ENCODE measurements around the gene SRGAP1. TPM values are rescaled to one million over a fixed set of nuclear protein-coding genes. Genes with fewer than 3 reads are reported as not detected.

Gene SRGAP1
- total and polyA plus RNA-seq, 2 donors, result 0.82 to 1.3 TPM

GRCh38 chr12:63888908-63889635, 44.6 kb downstream of the SRGAP1 start:
- WGBS, result 97% methylated on average over 8 of the region's 8 CpGs
- no peak for DNase-seq (ENCODE audit: low read depth in 6 of 9, low spot score in 9 of 9)

DNA sequence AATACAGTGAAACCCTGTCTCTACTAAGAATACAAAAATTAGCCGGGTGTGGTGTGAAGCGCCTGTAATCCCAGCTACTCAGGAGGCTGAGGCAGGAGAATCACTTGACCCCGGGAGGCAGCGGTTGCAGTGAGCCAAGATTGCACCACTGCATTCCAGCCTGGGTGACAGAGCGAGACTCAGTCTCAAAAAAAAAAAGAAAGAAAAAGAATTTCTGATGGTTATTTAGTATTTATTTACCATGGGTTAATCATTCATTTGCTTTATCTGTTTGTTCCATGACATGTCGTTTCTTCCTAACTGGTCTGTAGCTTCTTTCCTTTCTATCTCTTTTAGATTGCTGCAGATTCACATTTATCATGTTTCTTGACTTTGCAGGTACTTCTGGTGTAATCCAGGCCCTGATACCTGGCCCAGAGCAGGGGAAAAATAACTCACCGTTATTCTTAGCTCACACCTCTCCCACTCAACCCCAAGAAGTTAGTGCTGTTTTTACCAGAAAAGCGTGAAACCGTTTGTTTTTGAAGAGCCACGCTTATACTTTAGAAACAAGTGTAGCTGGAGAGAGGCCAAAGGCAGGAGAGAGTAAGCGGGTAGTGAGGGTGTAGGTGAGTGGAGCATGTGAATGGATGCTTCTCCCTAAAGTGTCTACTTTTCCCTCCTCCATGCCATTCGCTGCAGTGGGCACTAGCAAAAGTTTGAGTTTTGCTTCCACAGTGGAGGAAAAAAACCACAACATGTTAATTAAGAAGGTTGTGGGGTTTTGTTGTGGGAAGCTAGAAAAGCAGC, 45.4 kb downstream of the SRGAP1 start:
- Histone ChIP-seq H3K27ac (ENCODE audit: low read depth in 1 of 2, low read length in 1 of 2) (no peak overlapping the region), H3K9me3 (ENCODE audit: control insufficient read depth in 2 of 2, insufficient read depth in 1 of 2, low read length in 1 of 2) (no peaks in the 10 kb centered on the region), H3K4me3 (ENCODE audit: low read length in 2 of 2) (no peak overlapping the region), H3K27me3 (ENCODE audit: control insufficient read depth in 2 of 2, insufficient read depth in 1 of 2, low read length in 1 of 2) (no peaks in the 10 kb centered on the region), H3K36me3 (ENCODE audit: control insufficient read depth in 2 of 2, insufficient read depth in 2 of 2, low read length in 1 of 2) (no peaks in the 10 kb centered on the region), H3K4me1 (ENCODE audit: control insufficient read depth in 2 of 2, insufficient read depth in 2 of 2, low read length in 2 of 2) (no peaks in the 10 kb centered on the region)
- 95% methylated on average over 12 of the region's 12 CpGs for WGBS
- DNase-seq (ENCODE audit: low read depth in 6 of 9, low spot score in 9 of 9), result no peak

More at GRCh38 chr12:63888908-63889635, 44.6 kb downstream of the SRGAP1 start:
- H3K9me3 ChIP-seq (ENCODE audit: control insufficient read depth in 2 of 2, insufficient read depth in 1 of 2, low read length in 1 of 2), result no peaks in the 10 kb centered on the region
- no peak overlapping the region for H3K27ac ChIP-seq (ENCODE audit: low read depth in 1 of 2, low read length in 1 of 2)
- no peaks in the 10 kb centered on the region for H3K4me1 ChIP-seq (ENCODE audit: control insufficient read depth in 2 of 2, insufficient read depth in 2 of 2, low read length in 2 of 2)
- H3K27me3 ChIP-seq (ENCODE audit: control insufficient read depth in 2 of 2, insufficient read depth in 1 of 2, low read length in 1 of 2), result no peaks in the 10 kb centered on the region
- H3K36me3 ChIP-seq (ENCODE audit: control insufficient read depth in 2 of 2, insufficient read depth in 2 of 2, low read length in 1 of 2), result no peaks in the 10 kb centered on the region
- no peak overlapping the region for H3K4me3 ChIP-seq (ENCODE audit: low read length in 2 of 2)

DNA sequence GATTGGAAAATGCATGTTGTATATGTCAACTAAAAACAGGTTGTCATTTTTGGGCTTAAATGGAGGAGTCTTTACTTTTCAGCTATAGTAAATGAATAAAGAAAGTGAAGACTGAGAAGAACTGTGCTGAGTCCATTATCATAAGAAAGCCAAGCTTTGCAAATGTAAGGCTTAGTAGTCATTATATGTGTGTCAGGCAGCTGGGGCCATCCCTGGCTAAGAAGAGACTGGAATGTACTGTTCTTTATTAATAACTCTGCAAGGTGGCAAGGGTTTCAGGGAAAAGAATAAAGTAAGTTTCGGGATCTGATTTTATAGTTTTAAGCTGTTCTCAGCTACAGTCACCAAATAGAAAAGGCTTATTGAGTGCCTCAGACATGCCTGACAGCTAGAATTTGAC, 48.7 kb downstream of the SRGAP1 start:
- whole genome bisulfite sequencing, result 97% methylated on average over 1 of the region's 1 CpG
- no peaks in the 10 kb centered on the region for H3K27me3 ChIP-seq (ENCODE audit: control insufficient read depth in 2 of 2, insufficient read depth in 1 of 2, low read length in 1 of 2)

GRCh38 chr12:63894132-63894531, 49.6 kb downstream of the SRGAP1 start:
- no peaks in the 10 kb centered on the region for H3K9me3 ChIP-seq (ENCODE audit: control insufficient read depth in 2 of 2, insufficient read depth in 1 of 2, low read length in 1 of 2)
- no peak overlapping the region for H3K27ac ChIP-seq (ENCODE audit: low read depth in 1 of 2, low read length in 1 of 2)
- H3K4me1 ChIP-seq (ENCODE audit: control insufficient read depth in 2 of 2, insufficient read depth in 2 of 2, low read length in 2 of 2), result no peaks in the 10 kb centered on the region
- no peak overlapping the region for H3K4me3 ChIP-seq (ENCODE audit: low read length in 2 of 2)
- no peaks in the 10 kb centered on the region for H3K36me3 ChIP-seq (ENCODE audit: control insufficient read depth in 2 of 2, insufficient read depth in 2 of 2, low read length in 1 of 2)
- DNase-seq (ENCODE audit: low read depth in 6 of 9, low spot score in 9 of 9), result no peak
- 74% methylated on average over 3 of the region's 3 CpGs for WGBS
- no peaks in the 10 kb centered on the region for H3K27me3 ChIP-seq (ENCODE audit: control insufficient read depth in 2 of 2, insufficient read depth in 1 of 2, low read length in 1 of 2)

More for the DNA sequence above, 48.7 kb downstream of the SRGAP1 start:
- no peak overlapping the region for H3K27ac ChIP-seq (ENCODE audit: low read depth in 1 of 2, low read length in 1 of 2)
- no peak for DNase-seq (ENCODE audit: low read depth in 6 of 9, low spot score in 9 of 9)
- H3K4me3 ChIP-seq (ENCODE audit: low read length in 2 of 2), result no peak overlapping the region
- no peaks in the 10 kb centered on the region for H3K36me3 ChIP-seq (ENCODE audit: control insufficient read depth in 2 of 2, insufficient read depth in 2 of 2, low read length in 1 of 2)
- H3K4me1 ChIP-seq (ENCODE audit: control insufficient read depth in 2 of 2, insufficient read depth in 2 of 2, low read length in 2 of 2), result no peaks in the 10 kb centered on the region
- no peaks in the 10 kb centered on the region for H3K9me3 ChIP-seq (ENCODE audit: control insufficient read depth in 2 of 2, insufficient read depth in 1 of 2, low read length in 1 of 2)

GRCh38 chr12:63895841-63896240, 51.3 kb downstream of the SRGAP1 start:
- no peak overlapping the region for H3K27ac ChIP-seq (ENCODE audit: low read depth in 1 of 2, low read length in 1 of 2)

DNA sequence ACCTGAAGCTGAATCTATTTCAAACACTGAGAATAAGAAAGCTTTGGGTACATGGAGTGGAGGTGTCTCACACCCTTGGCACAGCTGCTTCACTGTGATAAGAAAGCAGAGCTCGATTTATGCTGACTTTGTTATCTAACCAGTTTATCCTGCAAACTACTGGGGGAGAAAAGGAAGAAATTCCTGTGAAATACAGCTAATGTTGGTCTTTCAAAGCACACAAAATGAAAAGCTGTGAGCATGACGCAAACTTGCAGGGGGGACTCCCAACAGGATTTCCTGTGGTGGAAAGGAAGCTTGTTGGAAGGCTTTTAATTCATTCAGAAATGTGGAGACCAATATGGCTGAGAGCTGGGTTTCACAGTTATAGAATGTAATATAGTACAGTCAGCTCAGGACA, 53.4 kb downstream of the SRGAP1 start:
- DNase-seq (ENCODE audit: low read depth in 6 of 9, low spot score in 9 of 9), result no peak

More at GRCh38 chr12:63895841-63896240, 51.3 kb downstream of the SRGAP1 start:
- Histone ChIP-seq H3K4me3 (ENCODE audit: low read length in 2 of 2) (no peak overlapping the region), H3K4me1 (ENCODE audit: control insufficient read depth in 2 of 2, insufficient read depth in 2 of 2, low read length in 2 of 2) (no peaks in the 10 kb centered on the region), H3K36me3 (ENCODE audit: control insufficient read depth in 2 of 2, insufficient read depth in 2 of 2, low read length in 1 of 2) (no peaks in the 10 kb centered on the region), H3K9me3 (ENCODE audit: control insufficient read depth in 2 of 2, insufficient read depth in 1 of 2, low read length in 1 of 2) (no peaks in the 10 kb centered on the region), H3K27me3 (ENCODE audit: control insufficient read depth in 2 of 2, insufficient read depth in 1 of 2, low read length in 1 of 2) (no peaks in the 10 kb centered on the region)
- no peak for DNase-seq (ENCODE audit: low read depth in 6 of 9, low spot score in 9 of 9)

GRCh38 chr12:63898764-63899337, 54.4 kb downstream of the SRGAP1 start:
- no peak for DNase-seq (ENCODE audit: low read depth in 6 of 9, low spot score in 9 of 9)
- H3K4me3 ChIP-seq (ENCODE audit: low read length in 2 of 2), result no peak overlapping the region
- H3K9me3 ChIP-seq (ENCODE audit: control insufficient read depth in 2 of 2, insufficient read depth in 1 of 2, low read length in 1 of 2), result no peaks in the 10 kb centered on the region
- H3K4me1 ChIP-seq (ENCODE audit: control insufficient read depth in 2 of 2, insufficient read depth in 2 of 2, low read length in 2 of 2), result no peaks in the 10 kb centered on the region
- H3K27ac ChIP-seq (ENCODE audit: low read depth in 1 of 2, low read length in 1 of 2), result no peak overlapping the region
- 93% methylated on average over 4 of the region's 4 CpGs for WGBS
- H3K27me3 ChIP-seq (ENCODE audit: control insufficient read depth in 2 of 2, insufficient read depth in 1 of 2, low read length in 1 of 2), result no peaks in the 10 kb centered on the region
- H3K36me3 ChIP-seq (ENCODE audit: control insufficient read depth in 2 of 2, insufficient read depth in 2 of 2, low read length in 1 of 2), result no peaks in the 10 kb centered on the region

More for the DNA sequence above, 53.4 kb downstream of the SRGAP1 start:
- Histone ChIP-seq H3K27ac (ENCODE audit: low read depth in 1 of 2, low read length in 1 of 2) (no peak overlapping the region), H3K9me3 (ENCODE audit: control insufficient read depth in 2 of 2, insufficient read depth in 1 of 2, low read length in 1 of 2) (no peaks in the 10 kb centered on the region), H3K4me3 (ENCODE audit: low read length in 2 of 2) (no peak overlapping the region), H3K4me1 (ENCODE audit: control insufficient read depth in 2 of 2, insufficient read depth in 2 of 2, low read length in 2 of 2) (no peaks in the 10 kb centered on the region), H3K36me3 (ENCODE audit: control insufficient read depth in 2 of 2, insufficient read depth in 2 of 2, low read length in 1 of 2) (no peaks in the 10 kb centered on the region), H3K27me3 (ENCODE audit: control insufficient read depth in 2 of 2, insufficient read depth in 1 of 2, low read length in 1 of 2) (no peaks in the 10 kb centered on the region)
- WGBS, result 4% methylated on average over 2 of the region's 2 CpGs

- Histone ChIP-seq H3K27ac (ENCODE audit: low read depth in 1 of 2, low read length in 1 of 2) (no peak overlapping the region), H3K4me3 (ENCODE audit: low read length in 2 of 2) (no peak overlapping the region), H3K27me3 (ENCODE audit: control insufficient read depth in 2 of 2, insufficient read depth in 1 of 2, low read length in 1 of 2) (no peaks in the 10 kb centered on the region), H3K36me3 (ENCODE audit: control insufficient read depth in 2 of 2, insufficient read depth in 2 of 2, low read length in 1 of 2) (no peaks in the 10 kb centered on the region), H3K4me1 (ENCODE audit: control insufficient read depth in 2 of 2, insufficient read depth in 2 of 2, low read length in 2 of 2) (no peaks in the 10 kb centered on the region), H3K9me3 (ENCODE audit: control insufficient read depth in 2 of 2, insufficient read depth in 1 of 2, low read length in 1 of 2) (no peaks in the 10 kb centered on the region)
- no peak for DNase-seq (ENCODE audit: low read depth in 6 of 9, low spot score in 9 of 9)
- 95% methylated on average over 4 of the region's 4 CpGs for whole genome bisulfite sequencing
Measured at GRCh38 chr12:63899396-63899795, 54.9 kb downstream of the SRGAP1 start.
